SK-MEL-5 (cell line): Measurements from ENCODE around the gene DNAJB7. TPM values are rescaled to one million over a fixed set of nuclear protein-coding genes. Genes with fewer than 3 reads are reported as not detected.
A peak's percentile ranks its signal among the peaks of the same experiment; 100 is the strongest.
"Not testable (repeated sequence)": the region's sequence is repeated elsewhere in the genome, so short reads cannot be mapped to it uniquely, and the experiment has no call there.

Experiments used
- DNase-seq: peaks from one replicate; pipeline ENCODE4 v3.0.0-alpha.2; 2016; ENCODE audit warnings: low read depth, low spot score
- in situ Hi-C: cut with HindIII; loops from 2 replicates; pipeline ENCODE4 v1.10.0; 2016; ENCODE audit warnings: low sequenced_read_pairs, high pct_unique_total_duplicates, low pct_unique_long_range_greater_than_20kb
- total RNA-seq: library from RNA; depleted of rRNA; stranded (reverse); fragments of >200 nt; shearing (Covaris generic); gene quantifications from 2 replicates; pipeline ENCODE4 v1.2.3, GENCODE V29; 2014

The DNAJB7 gene
- total RNA-seq, 1 experiment from 2014 or later: not detected

GRCh38 chr22:40855071-40855978 is 6.6 kb downstream of the DNAJB7 start:
- no peak for DNase-seq
- in situ Hi-C loops: no loop called here

DNA sequence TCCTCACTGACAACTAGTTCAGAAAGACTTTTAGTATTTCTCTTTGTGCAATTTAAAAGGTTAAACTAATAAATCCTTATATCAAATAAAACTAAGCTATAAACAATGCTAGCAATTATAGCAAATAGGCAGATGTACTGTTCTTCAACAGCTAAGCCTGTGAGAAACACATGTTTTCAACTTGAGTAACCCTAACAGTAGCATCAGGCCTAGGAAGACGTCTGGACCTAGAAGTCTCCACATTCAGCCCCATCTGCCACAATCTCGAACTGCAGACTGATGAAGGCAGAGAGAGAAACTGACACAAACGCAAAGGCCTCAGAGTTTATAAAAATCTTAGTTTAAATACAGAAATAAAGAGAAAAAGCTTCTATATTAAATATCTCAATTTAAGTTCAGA is 8.0 kb downstream of the DNAJB7 start:
- peak; percentile 12 for DNase-seq
- in situ Hi-C loops: no loop called here

GRCh38 chr22:40853333-40853732 is 8.6 kb downstream of the DNAJB7 start:
- in situ Hi-C loops: no loop called here

DNA sequence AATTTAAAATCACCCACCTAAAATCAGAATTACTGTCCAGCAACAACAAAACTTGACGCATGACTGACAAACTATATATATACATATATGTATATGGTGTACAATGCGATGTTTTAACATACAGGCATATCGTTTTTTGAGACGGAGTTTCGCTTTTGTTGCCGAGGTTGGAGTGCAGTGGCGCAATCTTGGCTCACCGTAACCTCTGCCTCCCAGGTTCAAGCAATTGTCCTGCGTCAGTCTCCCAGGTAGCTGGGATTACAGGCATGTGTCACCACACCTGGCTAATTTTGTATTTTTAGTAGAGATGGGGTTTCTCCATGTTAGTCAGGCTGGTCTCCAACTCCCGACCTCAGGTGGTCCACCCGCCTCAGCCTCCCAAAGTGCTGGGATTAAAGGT is 16.1 kb downstream of the DNAJB7 start:
- DNase-seq, in situ Hi-C loops: not testable (repeated sequence)

More at GRCh38 chr22:40853333-40853732, 8.6 kb downstream of the DNAJB7 start:
- DNase-seq: no peak

DNA sequence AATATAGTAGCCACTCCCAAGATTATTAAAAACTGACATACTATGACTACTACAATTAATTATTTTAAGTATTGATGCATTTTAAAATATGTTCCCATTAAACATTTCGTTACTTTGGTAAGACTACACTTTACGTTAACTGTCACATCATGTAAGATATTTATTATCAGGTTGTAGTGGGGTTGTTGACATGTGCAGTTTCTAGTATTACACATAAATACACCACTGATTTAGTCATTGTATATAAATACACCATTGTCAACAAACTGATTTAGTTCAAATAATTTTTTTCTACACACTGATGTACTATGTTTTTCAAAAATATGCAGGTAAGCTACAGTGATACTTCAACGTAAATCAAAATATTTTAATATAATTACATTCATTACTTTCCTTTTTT is 17.0 kb downstream of the DNAJB7 start:
- DNase-seq: no peak
- in situ Hi-C loops: no loop called here

- DNase-seq: no peak
- in situ Hi-C loops: no loop called here
These were observed 23.4 kb downstream of the DNAJB7 start for GRCh38 chr22:40838486-40838885.

DNA sequence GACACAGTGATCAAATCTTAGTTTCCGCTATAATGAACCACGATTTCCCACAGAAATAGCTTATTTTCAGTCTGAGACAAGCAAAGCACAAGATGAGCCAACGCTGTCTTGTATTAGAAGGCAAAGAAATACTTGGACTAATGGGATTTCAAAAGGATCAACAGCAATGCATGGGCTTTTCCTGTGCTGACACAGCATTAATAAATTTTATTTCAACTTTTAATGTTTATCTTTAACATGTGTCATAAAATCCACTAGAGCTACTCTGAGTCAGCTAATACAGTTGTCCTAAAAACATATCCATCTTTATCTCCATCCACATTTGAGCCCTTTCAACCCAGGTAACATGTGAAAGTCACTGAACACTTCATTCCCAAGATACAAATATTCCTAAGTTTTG is 27.3 kb downstream of the DNAJB7 start:
- in situ Hi-C loops: no loop called here
- DNase-seq: no peak

GRCh38 chr22:40829131-40829530 is 32.8 kb downstream of the DNAJB7 start:
- in situ Hi-C loops: no loop called here
- DNase-seq: no peak

DNA sequence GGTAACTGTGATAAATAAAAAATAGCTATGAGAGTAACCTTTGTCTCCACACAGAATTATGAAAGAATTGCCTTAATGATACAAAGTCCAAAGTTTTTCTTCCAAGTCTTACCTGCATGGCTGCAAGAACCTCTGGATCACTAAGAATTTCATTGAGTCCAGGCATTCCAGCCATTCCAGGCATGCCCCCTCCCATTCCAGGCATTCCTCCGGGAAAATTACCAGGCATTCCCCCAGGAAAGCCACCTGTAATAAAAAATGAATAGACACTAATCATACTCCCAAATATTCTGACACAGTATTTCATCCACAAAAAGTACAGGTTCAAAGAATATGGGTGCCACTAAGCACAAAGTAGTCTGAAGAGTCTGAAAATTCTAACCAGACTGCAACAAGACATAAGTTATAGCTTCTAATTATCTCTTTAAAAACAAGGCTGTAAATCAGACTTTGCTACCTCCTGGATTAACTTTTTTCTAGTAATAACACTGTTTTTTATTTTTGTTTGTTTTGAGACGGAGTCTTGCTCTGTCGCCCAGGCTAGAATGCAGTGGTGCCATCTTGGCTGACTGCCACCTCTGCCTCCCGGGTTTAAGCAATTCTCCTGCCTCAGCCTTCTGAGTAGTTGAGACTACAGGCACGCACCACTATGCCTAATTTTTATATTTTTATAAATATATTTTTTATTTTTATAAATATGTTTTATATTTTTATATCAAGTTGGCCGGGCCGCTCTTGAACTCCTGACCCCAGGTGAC is 34.8 kb downstream of the DNAJB7 start:
- in situ Hi-C loops: no loop called here
- DNase-seq: no peak

- in situ Hi-C loops, DNase-seq: not testable (repeated sequence)
These were observed 35.6 kb downstream of the DNAJB7 start for GRCh38 chr22:40826292-40826691.

GRCh38 chr22:40823426-40823825 is 38.5 kb downstream of the DNAJB7 start:
- in situ Hi-C loops: no loop called here
- DNase-seq: no peak

- in situ Hi-C loops: no loop called here
- DNase-seq: peak; percentile 31
These were observed 42.2 kb downstream of the DNAJB7 start for GRCh38 chr22:40819599-40820140.

DNA sequence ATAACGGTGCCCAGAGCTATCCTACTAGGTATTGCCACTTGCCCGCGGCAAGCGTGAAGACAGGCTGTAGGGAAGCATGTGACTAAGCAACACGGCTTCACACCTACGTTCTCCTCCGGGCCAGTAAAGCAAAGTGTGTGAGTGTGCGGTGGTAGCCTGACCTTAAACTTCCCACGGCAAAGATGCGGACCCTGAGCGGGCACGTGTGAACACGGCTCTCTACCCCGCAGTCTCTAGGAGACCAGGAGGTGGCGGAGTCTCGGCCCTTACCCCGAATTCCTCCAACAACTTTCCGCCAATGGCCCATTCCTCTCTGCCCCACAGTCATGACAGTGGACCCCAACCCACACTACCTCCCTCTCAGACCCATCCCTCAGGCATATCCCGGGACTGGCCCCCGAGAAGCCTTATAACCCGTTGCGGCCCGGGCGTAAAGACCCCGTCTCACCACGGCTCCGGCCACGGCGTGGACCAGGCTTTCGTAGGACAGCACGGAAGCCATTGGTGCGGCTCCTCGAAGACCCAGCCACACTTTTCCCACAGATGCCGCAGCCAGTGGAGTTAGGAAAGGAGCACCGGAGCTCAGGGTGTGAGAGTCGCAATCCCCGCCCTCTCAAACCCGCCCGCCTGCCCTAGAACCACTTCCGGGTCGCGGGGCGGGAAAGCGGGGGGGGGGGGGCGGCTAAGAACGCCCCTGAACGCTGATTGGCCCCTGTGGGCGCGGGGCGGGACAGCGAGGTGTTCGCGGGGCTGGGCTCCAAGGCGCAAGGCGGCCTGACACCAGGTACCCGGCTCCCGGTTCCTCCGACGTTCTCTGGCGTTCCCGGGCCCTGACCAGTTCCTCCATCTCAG is 42.9 kb downstream of the DNAJB7 start, which contains the start of gene SLC25A17:
Gene SLC25A17 (minus strand): TSS at position 600 of the 852 bp plus-strand sequence. CDS start 98 bp downstream, at position 502.
- DNase-seq: peak; percentile 87
- in situ Hi-C loops: no loop called here

DNA sequence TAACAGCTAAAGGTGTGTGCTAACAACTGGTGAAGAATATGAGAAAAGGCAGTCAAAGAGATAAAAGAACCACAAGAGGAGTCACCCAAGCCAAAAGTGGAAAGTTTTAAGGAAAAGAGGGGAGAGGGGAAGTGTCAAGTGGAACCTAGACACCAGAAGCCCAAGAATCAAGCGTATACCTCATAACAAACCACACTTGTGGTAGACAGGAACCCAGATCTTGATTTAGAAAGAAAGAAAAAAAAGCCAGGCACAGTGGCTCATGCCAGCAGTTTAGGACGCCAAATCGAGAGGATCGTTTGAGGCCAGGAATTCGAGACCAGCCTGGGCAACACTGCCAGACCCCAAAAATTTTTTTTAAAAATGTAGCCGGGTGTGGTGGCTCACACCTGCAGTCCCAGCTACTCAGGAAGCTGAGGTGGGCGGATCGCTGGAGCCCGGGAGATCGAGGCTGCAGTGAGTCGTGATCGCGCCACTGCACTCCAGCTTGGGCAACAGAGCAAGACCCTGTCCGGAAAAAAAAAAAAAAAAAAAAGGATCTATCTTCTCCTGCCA is 43.6 kb downstream of the DNAJB7 start:
- DNase-seq: no peak
- in situ Hi-C loops: no loop called here

- in situ Hi-C loops: no loop called here
- DNase-seq: no peak
These were observed 44.2 kb downstream of the DNAJB7 start for GRCh38 chr22:40817737-40818136.

DNA sequence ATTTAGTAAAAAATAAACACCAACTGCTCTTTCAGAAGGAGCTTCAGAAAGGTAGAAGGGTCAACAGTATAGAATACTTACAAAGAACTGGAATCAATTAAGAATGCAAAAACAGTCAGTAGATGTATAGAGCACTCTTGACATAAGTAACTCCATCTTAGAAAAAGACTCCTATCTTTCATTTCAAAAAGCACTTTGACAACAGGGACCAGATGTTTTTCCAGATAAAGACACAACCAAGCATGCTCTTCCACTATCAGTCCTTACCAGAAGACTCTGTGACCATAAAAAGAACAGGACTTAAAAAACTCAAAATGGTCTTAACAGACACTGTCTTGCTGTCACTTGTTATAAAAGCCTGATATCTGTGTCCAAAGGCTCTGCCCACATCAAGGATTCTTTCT is 48.0 kb downstream of the DNAJB7 start:
- no peak for DNase-seq
- in situ Hi-C loops: no loop called here
